ENCODE measurements around the gene AGMO. TPM values are rescaled to one million over a fixed set of nuclear protein-coding genes. Genes with fewer than 3 reads are reported as not detected.

The AGMO gene
- total RNA-seq, 1 experiment from 2014 or later = 0.11 TPM

GRCh38 chr7:15566476-15566875, 4.7 kb upstream of the AGMO start:
- Histone ChIP-seq H3K27ac (ENCODE audit: low read length) (no peak overlapping the region), H3K4me2 (ENCODE audit: low read length) (no peak overlapping the region), H4K20me1 (ENCODE audit: low read length) (no peaks in the 10 kb centered on the region), H3K9me2 (replicated peaks; ENCODE audit: low read length) (no peaks in the 10 kb centered on the region), H3K27me3 (ENCODE audit: low read length) (no peaks in the 10 kb centered on the region), H3K4me1 (ENCODE audit: insufficient read depth, low read length) (no peaks in the 10 kb centered on the region), H3K4me3 (ENCODE audit: low read length) (no peak overlapping the region), H3K9ac (ENCODE audit: low read length) (no peak overlapping the region), H3K79me2 (ENCODE audit: low read length) (no peaks in the 10 kb centered on the region), H3F3A (ENCODE audit: low read length, unreplicated experiment) (no peaks in the 10 kb centered on the region), H3K36me3 (ENCODE audit: low read depth, low read length) (no peaks in the 10 kb centered on the region), H3K9me3 (ENCODE audit: low read length) (no peaks in the 10 kb centered on the region), H2AFZ (ENCODE audit: low read length) (no peak overlapping the region)
- ATAC-seq = no peak
- no peak for TF ChIP-seq EZH2 (IDR thresholded peaks at IDR 0.05; ENCODE audit: low read length, unreplicated experiment)
- ChIA-PET POLR2A (ENCODE audit: unreplicated experiment) (no interaction called here), CTCF (no interaction called here)
- no peak for DNase-seq
- BruUV-seq (replicated peaks) = no TSS peak
- intact Hi-C loops (cut with micrococcal nuclease) = no loop called here

- no peak overlapping the region for H3K4me3 ChIP-seq (ENCODE audit: low read length)
- ChIA-PET CTCF (no interaction called here), POLR2A (ENCODE audit: unreplicated experiment) (interaction anchor here (0.7 kb wide), 1 partner anchor 172 kb away, joined by 3 read pairs; no protein-coding TSS in a partner anchor)
- ATAC-seq (no peak), DNase-seq (no peak)
- no peaks in the 10 kb centered on the region for H4K20me1 ChIP-seq (ENCODE audit: low read length)
- H3K9ac ChIP-seq (ENCODE audit: low read length) = no peak overlapping the region
- no TSS peak for BruUV-seq (replicated peaks)
- H3K27ac ChIP-seq (ENCODE audit: low read length) = no peak overlapping the region
- no peaks in the 10 kb centered on the region for H3K9me3 ChIP-seq (ENCODE audit: low read length)
- H3K4me1 ChIP-seq (ENCODE audit: insufficient read depth, low read length) = no peaks in the 10 kb centered on the region
- no peaks in the 10 kb centered on the region for H3K27me3 ChIP-seq (ENCODE audit: low read length)
- H3K9me2 ChIP-seq (replicated peaks; ENCODE audit: low read length) = no peaks in the 10 kb centered on the region
- intact Hi-C loops (cut with micrococcal nuclease) = no loop called here
- H3K4me2 ChIP-seq (ENCODE audit: low read length) = no peak overlapping the region
- no peaks in the 10 kb centered on the region for H3F3A ChIP-seq (ENCODE audit: low read length, unreplicated experiment)
- H3K36me3 ChIP-seq (ENCODE audit: low read depth, low read length) = no peaks in the 10 kb centered on the region
- no peak overlapping the region for H2AFZ ChIP-seq (ENCODE audit: low read length)
- TF ChIP-seq EZH2phosphoT487 (IDR thresholded peaks at IDR 0.05; ENCODE audit: borderline replicate concordance, low read length) = no peak
- no peak for TF ChIP-seq EZH2 (IDR thresholded peaks at IDR 0.05; ENCODE audit: low read length, unreplicated experiment)
- no peak for TF ChIP-seq CTCF (conservative IDR thresholded peaks at IDR 0.05; ENCODE audit: low read depth, low read length)
- H3K79me2 ChIP-seq (ENCODE audit: low read length) = no peaks in the 10 kb centered on the region
Measured at GRCh38 chr7:15560968-15561367, 847 bp downstream of the AGMO start.

GRCh38 chr7:15559416-15559928, 2.3 kb downstream of the AGMO start:
- no peaks in the 10 kb centered on the region for H3K9me2 ChIP-seq (replicated peaks; ENCODE audit: low read length)
- BruUV-seq (replicated peaks) = no TSS peak
- no peak for ATAC-seq
- TF ChIP-seq CTCF (conservative IDR thresholded peaks at IDR 0.05; ENCODE audit: low read depth, low read length) (no peak), EZH2 (IDR thresholded peaks at IDR 0.05; ENCODE audit: low read length, unreplicated experiment) (no peak), EZH2phosphoT487 (IDR thresholded peaks at IDR 0.05; ENCODE audit: borderline replicate concordance, low read length) (no peak)
- POLR2A ChIA-PET (ENCODE audit: unreplicated experiment) = no interaction called here
- H3K79me2 ChIP-seq (ENCODE audit: low read length) = no peaks in the 10 kb centered on the region
- 0 out of 2 replicates have a peak, but pooled peaks cover 4% of the 10 kb centered on the region for H3K4me1 ChIP-seq (ENCODE audit: insufficient read depth, low read length)
- H3K9me3 ChIP-seq (ENCODE audit: low read length) = no peaks in the 10 kb centered on the region
- H3K4me3 ChIP-seq (ENCODE audit: low read length) = no peak overlapping the region
- DNase-seq = no peak
- no peaks in the 10 kb centered on the region for H4K20me1 ChIP-seq (ENCODE audit: low read length)
- intact Hi-C loops (cut with micrococcal nuclease) = loop anchor here (5.0 kb wide), 3 partner anchors 97 to 508 kb away; no protein-coding TSS in a partner anchor
- no peaks in the 10 kb centered on the region for H3K36me3 ChIP-seq (ENCODE audit: low read depth, low read length)
- CTCF ChIA-PET = no interaction called here
- H3K27me3 ChIP-seq (ENCODE audit: low read length) = no peaks in the 10 kb centered on the region
- H3K4me2 ChIP-seq (ENCODE audit: low read length) = no peak overlapping the region
- H3K27ac ChIP-seq (ENCODE audit: low read length) = no peak overlapping the region
- H3F3A ChIP-seq (ENCODE audit: low read length, unreplicated experiment) = no peaks in the 10 kb centered on the region
- no peak overlapping the region for H3K9ac ChIP-seq (ENCODE audit: low read length)
- H2AFZ ChIP-seq (ENCODE audit: low read length) = no peak overlapping the region

Measured in PC-3 (cell line).